ENCODE measurements around the gene ERBB4.

ERBB4 gene

GRCh38 chr2:211368467-211368866, 1170.1 kb downstream of the ERBB4 start:
- DNase-seq, result no peak

DNA sequence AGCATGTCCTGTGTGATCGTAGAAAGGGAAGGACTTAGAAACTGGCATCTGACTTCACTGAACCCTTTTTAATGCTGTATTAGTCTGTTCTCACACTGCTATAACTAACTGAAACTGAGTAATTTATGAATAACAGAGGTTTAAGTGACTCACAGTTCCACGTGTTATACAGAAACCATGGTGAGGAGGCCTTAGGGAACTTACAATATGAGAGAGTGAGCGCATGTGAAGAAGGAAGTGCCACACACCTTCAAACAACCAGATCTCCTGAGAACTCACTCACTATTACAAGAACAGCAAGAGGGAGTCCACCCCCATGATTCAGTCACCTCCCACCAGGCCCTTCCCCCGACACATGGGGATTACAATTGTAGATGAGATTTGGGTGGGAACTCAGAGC, 1170.9 kb downstream of the ERBB4 start:
- no peak for DNase-seq

GRCh38 chr2:211367293-211367692, 1171.3 kb downstream of the ERBB4 start:
- DNase-seq, result no peak

DNA sequence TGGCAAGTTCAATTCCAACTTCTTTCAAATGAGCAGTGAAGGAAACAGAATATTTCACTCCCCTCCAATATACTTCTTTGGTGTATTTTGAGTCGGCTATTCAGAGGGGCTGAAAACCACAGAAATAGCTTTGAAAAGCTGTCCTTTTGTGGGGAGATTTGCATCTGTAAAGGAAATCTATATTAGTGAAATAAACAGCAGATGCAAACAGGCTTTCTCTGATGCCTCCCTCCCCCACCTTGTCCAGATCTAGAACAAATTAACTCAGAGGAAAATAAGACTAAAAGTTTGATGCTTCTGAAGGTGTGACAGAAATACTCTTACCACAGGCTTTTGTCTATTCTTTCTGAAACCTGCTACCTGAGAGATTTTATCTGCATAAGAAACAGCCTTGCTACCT, 1173.7 kb downstream of the ERBB4 start:
- no peak for DNase-seq

GRCh38 chr2:211361383-211361782, 1177.2 kb downstream of the ERBB4 start:
- DNase-seq, result no peak

- no peak for DNase-seq
Measured at GRCh38 chr2:211359347-211359746, 1179.3 kb downstream of the ERBB4 start.

GRCh38 chr2:211358504-211358903, 1180.1 kb downstream of the ERBB4 start:
- no peak for DNase-seq

DNA sequence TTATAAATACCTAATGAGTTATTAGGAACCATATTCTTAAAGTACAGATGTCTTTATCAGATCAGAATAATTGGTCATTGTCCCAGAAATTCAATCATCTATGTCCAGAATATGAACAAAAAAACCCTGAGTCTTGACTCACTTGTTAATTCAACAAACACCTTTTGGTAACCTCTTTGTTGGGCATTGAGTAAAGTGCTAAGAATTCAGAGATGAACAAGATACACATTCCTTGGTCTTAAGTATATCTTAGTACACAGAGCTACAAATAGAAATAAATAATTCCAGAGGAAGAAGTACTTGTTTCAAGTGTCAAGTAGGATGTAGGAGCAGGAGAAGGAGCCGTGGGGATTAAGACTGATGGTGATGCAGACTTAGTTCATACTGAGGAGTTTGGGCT, 1184.1 kb downstream of the ERBB4 start:
- no peak for DNase-seq

DNA sequence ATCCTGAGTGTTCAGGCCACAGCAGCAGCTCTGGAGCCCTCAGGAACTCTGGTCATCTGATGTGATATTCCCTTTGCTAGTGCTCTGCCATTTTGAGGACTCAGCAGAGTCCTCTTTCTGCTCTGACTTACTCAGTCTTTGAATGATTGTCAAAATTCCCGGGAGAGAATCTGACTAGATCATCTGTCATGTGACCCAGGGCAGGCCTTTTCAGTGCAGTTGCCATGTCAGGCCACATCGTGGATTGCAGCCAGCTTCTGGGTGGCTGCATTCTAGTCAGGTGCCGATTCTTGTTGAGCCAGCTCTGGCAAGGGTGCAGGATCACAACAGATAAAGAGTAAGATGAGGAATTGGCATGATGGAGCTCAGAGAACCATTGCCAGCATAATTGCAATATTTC, 1186.6 kb downstream of the ERBB4 start:
- no peak for DNase-seq

DNA sequence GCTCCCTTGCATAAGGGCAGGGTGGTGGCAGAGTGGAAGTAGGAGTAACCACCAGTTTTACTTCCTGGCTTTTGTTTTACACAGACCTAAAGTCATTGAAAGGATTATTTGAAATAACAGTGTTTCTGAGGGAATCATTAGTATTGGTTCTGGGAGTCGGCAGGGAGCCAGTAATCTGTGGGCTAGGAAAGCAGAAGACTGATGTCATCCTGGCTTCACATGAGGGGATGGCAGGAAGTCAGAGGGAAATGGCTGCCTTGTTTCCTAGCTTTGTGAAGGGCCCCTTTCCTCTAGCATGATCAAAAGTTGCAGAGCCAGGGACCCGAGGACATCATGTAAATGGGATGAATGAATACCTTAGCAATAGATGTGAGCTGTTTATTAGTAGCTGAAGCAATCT, 1189.6 kb downstream of the ERBB4 start:
- no peak for DNase-seq

DNA sequence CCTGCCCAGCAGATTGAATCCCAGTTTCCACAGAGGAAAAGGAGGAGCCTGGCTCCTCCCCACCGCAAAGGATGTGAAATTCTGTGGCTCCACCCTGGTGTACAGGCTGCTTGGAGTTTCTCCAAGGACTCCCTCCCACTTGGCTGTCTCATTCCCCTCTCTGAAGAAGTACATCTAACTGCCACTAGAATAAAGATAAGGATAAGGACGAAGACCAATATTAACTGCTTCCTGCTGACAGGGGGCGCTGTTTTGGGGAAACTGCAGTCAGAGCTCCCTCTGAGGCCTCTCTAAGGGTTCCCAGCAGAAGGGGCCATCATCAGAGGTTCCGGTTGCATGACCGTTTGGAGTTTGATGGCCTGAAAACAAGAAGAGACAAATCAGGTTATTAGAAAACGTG, 1191.3 kb downstream of the ERBB4 start:
- no peak for DNase-seq

- no peak for DNase-seq
Measured at GRCh38 chr2:211344289-211344688, 1194.3 kb downstream of the ERBB4 start.

GRCh38 chr2:211333377-211333776, 1205.2 kb downstream of the ERBB4 start:
- no peak for DNase-seq

DNA sequence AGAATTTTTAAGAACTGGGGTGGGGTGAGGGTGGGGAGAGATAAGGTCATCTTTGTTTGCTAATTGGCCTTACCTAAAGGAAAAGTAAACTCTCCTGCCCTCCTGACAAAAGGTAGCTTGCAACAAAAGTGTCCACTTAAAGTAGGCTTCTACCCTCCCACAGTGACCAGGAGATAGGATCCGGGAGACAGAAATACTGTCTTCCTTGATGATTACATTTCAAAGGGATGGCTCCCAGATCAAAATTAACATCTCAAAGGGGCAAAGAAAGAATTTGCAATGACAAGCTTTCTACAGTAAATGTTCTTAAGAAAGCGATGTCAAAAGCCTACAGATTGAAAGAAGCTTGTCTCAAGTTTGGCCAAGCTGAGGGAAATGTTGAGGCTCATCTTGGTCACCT, 1206.9 kb downstream of the ERBB4 start:
- DNase-seq, result no peak

- no peak for DNase-seq
Measured at GRCh38 chr2:211329882-211330281, 1208.7 kb downstream of the ERBB4 start.

- DNase-seq, result no peak
Measured at GRCh38 chr2:211329421-211329820, 1209.2 kb downstream of the ERBB4 start.

DNA sequence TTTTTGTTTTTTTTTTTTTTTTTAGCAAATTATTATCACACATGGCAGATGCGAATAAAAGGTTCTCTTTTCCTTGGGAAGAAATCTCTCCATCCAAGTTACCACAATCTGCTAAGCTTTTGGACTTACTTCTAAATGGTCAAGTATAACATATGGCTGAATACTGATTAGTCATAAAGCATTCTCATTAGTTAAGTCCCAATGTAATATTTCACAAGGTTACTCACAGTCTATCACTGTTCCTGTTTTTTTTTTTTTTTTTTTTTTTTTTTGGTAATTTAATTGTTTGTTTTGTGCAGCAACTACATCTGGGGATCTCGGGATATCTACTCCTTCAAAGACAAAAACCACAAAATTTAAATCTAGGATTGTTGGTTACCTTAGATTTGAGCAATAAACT, 1210.5 kb downstream of the ERBB4 start:
- DNase-seq, result no peak
